Tibial nerve (tissue), 4 donors: Measurements from ENCODE around the gene SSX5. TPM values are rescaled to one million over a fixed set of nuclear protein-coding genes. Genes with fewer than 3 reads are reported as not detected.
"Not testable (repeated sequence)": the region's sequence is repeated elsewhere in the genome, so short reads cannot be mapped to it uniquely, and the experiment has no call there.

Experiments used
- DNase-seq, 2 donors: peaks; one replicate each; pipeline ENCODE4 v3.0.0-alpha.2; 2019; ENCODE audit warnings: low spot score in 2 of 2
- H3K27ac ChIP-seq, 4 donors: fragments of 200-600 bp; sonication (generic) in 3 of 4; one replicate each; pipeline ENCODE4 v1.5.1; 2017 to 2019; ENCODE audit warnings: mild to moderate bottlenecking in 1 of 4
- H3K27me3 ChIP-seq, 2 donors: fragments of 200-600 bp; sonication (generic) in 1 of 2; one replicate each; pipeline versions ENCODE4 v1.5.1 to v1.6.0; 2017 to 2019
- H3K36me3 ChIP-seq, 3 donors: fragments of 200-600 bp; sonication (generic); one replicate each; pipeline ENCODE4 v1.5.1; 2018 to 2019
- H3K4me1 ChIP-seq, 4 donors: fragments of 200-600 bp; sonication (generic) in 3 of 4; one replicate each; pipeline ENCODE4 v1.5.1; 2017 to 2019
- H3K4me3 ChIP-seq, 4 donors: fragments of 200-600 bp; sonication (generic) in 3 of 4; one replicate each; pipeline ENCODE4 v1.5.1; 2017 to 2019; ENCODE audit warnings: mild to moderate bottlenecking in 1 of 4, moderate library complexity in 1 of 4
- H3K9me3 ChIP-seq, 4 donors: fragments of 200-600 bp; sonication (generic) in 3 of 4; one replicate each; pipeline ENCODE4 v1.5.1; 2017 to 2019
- EP300 ChIP-seq, 2 donors: sonication (generic); formaldehyde crosslinking; IDR thresholded peaks; one replicate each; pipeline ENCODE4 v1.6.1; 2017; ENCODE audit warnings: antibody characterized with exemption in 2 of 2, mild to moderate bottlenecking in 1 of 2
- POLR2A ChIP-seq, 2 donors: fragments of 450-650 bp; IDR thresholded peaks; one replicate each; pipeline ENCODE4 v1.6.1; 2017; ENCODE audit warnings: antibody characterized with exemption in 2 of 2, mild to moderate bottlenecking in 2 of 2, moderate library complexity in 2 of 2
- WGBS, 2 donors: methylation state at CpG; one replicate each; pipeline ENCODE4 v1.1.5; 2018; 5-methylcytosine and 5-hydroxymethylcytosine counted together
- total RNA-seq, 4 donors: library from RNA; depleted of rRNA; stranded (reverse); fragments of >200 nt; gene quantifications; one replicate each; pipeline ENCODE4 v1.1.0, GENCODE V29; 2016
- TF ChIP-seq, protein P1 (sequence below), 5 experiments: fragments of 200-600 bp in 3 of 5; fragments of 450-650 bp in 2 of 5; sonication (generic) in 3 of 5; IDR thresholded peaks; one replicate each; pipeline ENCODE4 v1.5.1; 2016 to 2019; ENCODE audit warnings: antibody characterized with exemption in 5 of 5, mild to moderate bottlenecking in 3 of 5, moderate library complexity in 2 of 5

The SSX5 gene
- total RNA-seq, 4 donors from 2014 or later = 0.21 TPM; not detected in 3

DNA sequence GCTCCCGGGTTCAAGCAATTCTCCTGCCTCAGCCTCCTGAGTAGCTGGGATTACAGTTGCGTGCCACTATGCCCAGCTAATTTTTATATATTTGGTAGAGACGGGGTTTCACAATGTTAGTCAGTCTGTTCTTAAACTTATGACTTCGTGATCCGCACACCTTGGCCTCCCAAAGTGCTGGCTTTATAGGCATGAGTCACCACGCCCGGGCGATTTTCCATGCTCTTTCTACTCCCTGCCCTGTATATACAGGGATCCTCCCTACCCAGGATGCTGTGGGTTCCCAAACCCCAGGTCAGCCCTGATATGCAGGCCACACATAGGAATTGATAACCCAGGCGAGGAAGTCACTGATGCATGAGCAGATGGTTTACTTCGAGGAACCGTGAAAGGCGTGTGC lies 31.4 kb downstream of the SSX5 start:
- DNase-seq = no peak
- H3K36me3 ChIP-seq = no peaks in the 10 kb centered on the region
- H3K27me3 ChIP-seq = no peaks in the 10 kb centered on the region
- H3K4me3 ChIP-seq = no peak overlapping the region
- H3K9me3 ChIP-seq = no peaks in the 10 kb centered on the region
- no peak for TF ChIP-seq POLR2A (IDR thresholded peaks at IDR 0.05)
- TF ChIP-seq, protein P1, sequence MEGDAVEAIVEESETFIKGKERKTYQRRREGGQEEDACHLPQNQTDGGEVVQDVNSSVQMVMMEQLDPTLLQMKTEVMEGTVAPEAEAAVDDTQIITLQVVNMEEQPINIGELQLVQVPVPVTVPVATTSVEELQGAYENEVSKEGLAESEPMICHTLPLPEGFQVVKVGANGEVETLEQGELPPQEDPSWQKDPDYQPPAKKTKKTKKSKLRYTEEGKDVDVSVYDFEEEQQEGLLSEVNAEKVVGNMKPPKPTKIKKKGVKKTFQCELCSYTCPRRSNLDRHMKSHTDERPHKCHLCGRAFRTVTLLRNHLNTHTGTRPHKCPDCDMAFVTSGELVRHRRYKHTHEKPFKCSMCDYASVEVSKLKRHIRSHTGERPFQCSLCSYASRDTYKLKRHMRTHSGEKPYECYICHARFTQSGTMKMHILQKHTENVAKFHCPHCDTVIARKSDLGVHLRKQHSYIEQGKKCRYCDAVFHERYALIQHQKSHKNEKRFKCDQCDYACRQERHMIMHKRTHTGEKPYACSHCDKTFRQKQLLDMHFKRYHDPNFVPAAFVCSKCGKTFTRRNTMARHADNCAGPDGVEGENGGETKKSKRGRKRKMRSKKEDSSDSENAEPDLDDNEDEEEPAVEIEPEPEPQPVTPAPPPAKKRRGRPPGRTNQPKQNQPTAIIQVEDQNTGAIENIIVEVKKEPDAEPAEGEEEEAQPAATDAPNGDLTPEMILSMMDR (IDR thresholded peaks at IDR 0.05) = no peak
- TF ChIP-seq EP300 (IDR thresholded peaks at IDR 0.05) = no peak
- 84 to 85% methylated on average over 11 to 12 of the region's 12 CpGs for WGBS, 2 donors
- H3K27ac ChIP-seq = no peak overlapping the region
- no peaks in the 10 kb centered on the region for H3K4me1 ChIP-seq

DNA sequence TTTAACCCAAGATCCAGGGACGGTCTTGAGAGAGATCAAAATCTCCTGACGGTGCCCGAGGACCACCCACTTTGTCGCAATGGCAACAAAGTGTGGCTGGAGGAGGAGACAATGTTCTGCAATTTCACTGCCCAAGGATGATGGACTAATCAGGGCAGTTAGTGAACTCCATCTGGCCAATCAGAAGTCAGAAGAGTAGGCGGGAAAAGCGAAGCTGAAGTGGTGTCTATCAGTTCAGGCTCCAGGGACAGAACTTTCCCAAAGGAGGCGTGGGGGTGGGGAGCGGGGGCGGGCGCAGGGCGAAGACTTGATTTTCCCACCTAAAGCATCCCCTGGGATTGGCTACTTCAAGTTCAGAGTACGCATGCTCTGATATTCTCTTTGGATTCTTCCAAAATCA lies 40.6 kb downstream of the SSX5 start:
- Histone ChIP-seq H3K4me3 (no peak overlapping the region), H3K36me3 (no peaks in the 10 kb centered on the region), H3K27ac (no peak overlapping the region), H3K9me3 (no peaks in the 10 kb centered on the region), H3K27me3 (no peaks in the 10 kb centered on the region), H3K4me1 (no peaks in the 10 kb centered on the region)
- no peak for DNase-seq
- TF ChIP-seq, protein P1 (IDR thresholded peaks at IDR 0.05) = no peak
- TF ChIP-seq EP300 (IDR thresholded peaks at IDR 0.05) = no peak
- no peak for TF ChIP-seq POLR2A (IDR thresholded peaks at IDR 0.05)
- WGBS, 2 donors = 77 to 85% methylated on average over 12 of the region's 12 CpGs

DNA sequence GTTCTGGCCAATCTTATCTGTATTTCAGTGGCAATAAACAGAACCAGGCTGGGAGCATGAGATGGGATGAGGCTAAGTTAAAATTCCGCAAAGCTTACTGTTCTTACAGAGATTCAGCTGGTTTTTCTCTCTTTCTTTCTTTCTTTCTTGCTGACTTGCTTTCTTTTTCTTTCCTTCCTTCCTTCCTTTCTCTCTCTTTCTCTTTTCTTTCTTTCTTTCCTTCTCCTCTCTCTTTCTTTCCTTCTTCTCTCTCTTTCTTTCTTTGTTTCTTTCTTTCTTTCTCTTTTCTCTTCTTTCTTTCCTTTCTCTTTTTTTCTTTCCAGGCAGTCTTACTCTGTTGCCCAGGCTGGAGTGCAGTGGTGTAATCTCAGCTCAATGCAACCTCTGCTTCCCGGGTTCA lies 41.8 kb downstream of the SSX5 start:
- no peak for TF ChIP-seq EP300 (IDR thresholded peaks at IDR 0.05)
- no peak for TF ChIP-seq POLR2A (IDR thresholded peaks at IDR 0.05)
- TF ChIP-seq, protein P1 (IDR thresholded peaks at IDR 0.05) = no peak
- H3K4me1 ChIP-seq = no peaks in the 10 kb centered on the region
- no peak for DNase-seq
- H3K36me3 ChIP-seq = no peaks in the 10 kb centered on the region
- WGBS, 2 donors = 79 to 100% methylated on average over 1 to 2 of the region's 2 CpGs
- H3K9me3 ChIP-seq = no peaks in the 10 kb centered on the region
- H3K4me3 ChIP-seq = no peak overlapping the region
- no peak overlapping the region for H3K27ac ChIP-seq
- no peaks in the 10 kb centered on the region for H3K27me3 ChIP-seq

DNA sequence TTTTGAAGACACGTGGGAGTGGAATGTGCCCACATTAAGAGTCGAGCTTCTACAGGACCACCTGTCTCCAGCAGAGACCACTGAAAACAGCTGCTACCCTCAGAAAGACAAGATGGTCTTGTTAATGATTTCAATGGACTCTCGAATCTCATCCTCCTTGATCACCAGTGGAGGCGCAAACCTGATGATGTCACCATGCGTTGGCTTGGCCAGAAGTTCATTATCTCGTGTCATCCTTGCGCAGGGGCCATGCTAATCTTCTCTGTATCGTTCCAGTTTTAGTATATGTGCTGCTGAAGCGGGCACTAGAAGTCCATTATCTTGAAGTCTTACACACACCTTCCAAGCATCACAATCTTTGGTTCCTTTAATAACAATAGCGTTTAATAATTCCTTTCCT lies 42.8 kb downstream of the SSX5 start:
- Histone ChIP-seq H3K36me3 (no peaks in the 10 kb centered on the region), H3K27me3 (no peaks in the 10 kb centered on the region), H3K9me3 (no peaks in the 10 kb centered on the region), H3K4me3 (no peak overlapping the region), H3K27ac (no peak overlapping the region), H3K4me1 (no peaks in the 10 kb centered on the region)
- no peak for TF ChIP-seq POLR2A (IDR thresholded peaks at IDR 0.05)
- no peak for TF ChIP-seq EP300 (IDR thresholded peaks at IDR 0.05)
- TF ChIP-seq, protein P1 (IDR thresholded peaks at IDR 0.05) = no peak
- DNase-seq = no peak
- 82 to 92% methylated on average over 10 of the region's 10 CpGs for WGBS, 2 donors

DNA sequence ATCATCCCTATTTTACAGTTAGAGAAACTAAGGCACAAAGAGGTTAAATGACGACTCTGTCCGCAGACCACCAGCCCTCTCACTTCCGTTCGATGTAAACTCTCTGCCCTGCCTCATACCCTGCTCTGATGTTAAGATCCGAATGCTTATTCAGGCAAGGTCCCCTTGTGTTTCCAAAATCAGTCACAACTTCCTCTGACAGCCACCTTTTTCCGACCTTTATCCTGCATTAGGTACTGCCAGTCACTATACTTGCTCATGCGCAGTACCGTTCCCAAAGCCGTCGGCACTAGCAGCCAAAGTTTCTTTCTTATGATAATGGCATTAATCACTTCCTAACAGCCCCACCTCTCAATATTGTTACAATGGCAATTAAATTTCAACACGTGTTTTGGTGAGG lies 53.9 kb downstream of the SSX5 start:
- WGBS, 2 donors = 70 to 71% methylated on average over 11 of the region's 11 CpGs
- H3K27ac ChIP-seq, H3K36me3 ChIP-seq, H3K9me3 ChIP-seq, H3K4me1 ChIP-seq, H3K27me3 ChIP-seq, H3K4me3 ChIP-seq, DNase-seq: not testable (repeated sequence)

DNA sequence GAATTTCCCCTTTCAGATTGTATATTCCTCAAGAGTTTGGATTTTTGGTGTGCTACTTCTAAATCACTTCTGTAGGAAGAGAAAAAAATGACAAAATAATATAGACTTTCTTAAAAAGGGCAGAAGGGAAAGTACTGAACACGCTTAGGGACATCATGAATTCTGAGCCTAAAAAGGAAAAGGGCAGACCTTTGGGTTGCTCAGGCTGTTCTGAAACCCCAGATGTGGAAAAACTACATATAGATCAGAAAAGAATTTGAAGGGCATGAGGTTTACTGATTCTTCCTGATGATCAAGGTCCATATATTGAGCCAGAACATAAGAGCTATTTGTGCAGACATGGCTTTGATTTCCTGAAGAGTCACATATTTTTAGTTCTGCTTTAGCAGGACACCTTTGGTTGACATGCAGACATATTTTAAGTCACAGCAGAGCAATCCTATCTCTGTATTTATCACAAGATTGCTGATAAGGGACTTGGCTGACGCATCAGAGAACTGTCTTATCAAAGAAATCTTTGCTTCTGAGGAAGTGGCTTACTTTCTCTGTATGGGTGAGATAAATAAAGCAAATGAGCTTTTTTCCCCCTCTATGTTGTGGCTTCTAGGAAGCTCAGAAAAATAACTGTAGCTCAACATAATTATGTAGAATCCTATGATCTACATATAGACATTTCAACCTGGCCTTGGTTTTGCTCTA lies 54.6 kb downstream of the SSX5 start:
- H3K27me3 ChIP-seq, H3K4me3 ChIP-seq, H3K9me3 ChIP-seq, H3K27ac ChIP-seq, H3K36me3 ChIP-seq, DNase-seq, H3K4me1 ChIP-seq: not testable (repeated sequence)
- WGBS, 2 donors = 73% methylated on average over 1 of the region's 2 CpGs; no CpG with 5 or more reads in 1 of the 2 donors

DNA sequence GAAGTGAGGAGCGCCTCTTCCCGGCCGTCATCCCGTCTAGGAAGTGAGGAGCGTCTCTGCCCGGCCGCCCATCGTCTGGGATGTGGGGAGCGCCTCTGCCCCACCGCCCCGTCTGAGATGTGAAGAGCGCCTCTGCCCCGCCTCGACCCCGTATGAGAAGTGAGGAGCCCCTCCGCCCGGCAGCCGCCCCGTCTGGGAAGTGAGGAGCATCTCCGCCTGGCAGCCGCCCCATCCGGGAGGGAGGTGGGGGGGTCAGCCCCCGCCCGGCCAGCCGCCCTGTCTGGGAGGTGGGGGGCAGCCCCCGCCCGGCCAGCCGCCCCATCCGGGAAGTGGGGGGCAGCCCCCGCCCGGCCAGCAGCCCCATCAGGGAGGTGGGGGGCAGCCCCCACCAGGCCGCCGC lies 57.5 kb downstream of the SSX5 start:
- not testable (repeated sequence) for DNase-seq, H3K4me3 ChIP-seq, H3K36me3 ChIP-seq, H3K4me1 ChIP-seq, H3K9me3 ChIP-seq, H3K27me3 ChIP-seq, H3K27ac ChIP-seq
- WGBS, 2 donors = 98% methylated on average over 20 of the region's 33 CpGs; no CpG with 5 or more reads in 1 of the 2 donors
